GM18867 (cell line): ENCODE results near the gene STK39.

Experiments
- ATAC-seq: cut with Tn5 transposase; IDR thresholded peaks from one replicate; pipeline ENCODE4 v1.9.1; 2021; ENCODE audit warnings: mild to moderate bottlenecking, moderate library complexity; ENCODE audit not compliant: unreplicated experiment

The STK39 gene

GRCh38 chr2:167965907-167966761 lies 281.3 kb downstream of the STK39 start:
- no peak for ATAC-seq

GRCh38 chr2:167964650-167965413 lies 282.6 kb downstream of the STK39 start:
- no peak for ATAC-seq

GRCh38 chr2:167963899-167964649 lies 283.3 kb downstream of the STK39 start:
- ATAC-seq = no peak

GRCh38 chr2:167962436-167963226 lies 284.8 kb downstream of the STK39 start:
- no peak for ATAC-seq

GRCh38 chr2:167961536-167962048 lies 285.8 kb downstream of the STK39 start:
- ATAC-seq = no peak

- ATAC-seq = no peak
Observed at GRCh38 chr2:167960089-167960747, 287.2 kb downstream of the STK39 start.

- ATAC-seq = no peak
Observed at GRCh38 chr2:167957662-167958061, 289.7 kb downstream of the STK39 start.

GRCh38 chr2:167955264-167955906 lies 292.0 kb downstream of the STK39 start:
- no peak for ATAC-seq

GRCh38 chr2:167954495-167954894 lies 292.9 kb downstream of the STK39 start:
- no peak for ATAC-seq

- ATAC-seq = no peak
Observed at GRCh38 chr2:167953776-167954175, 293.6 kb downstream of the STK39 start.

- no peak for ATAC-seq
Observed at GRCh38 chr2:167950571-167950970, 296.8 kb downstream of the STK39 start.

- no peak for ATAC-seq
Observed at GRCh38 chr2:167946441-167946841, 301.0 kb downstream of the STK39 start.

- no peak for ATAC-seq
Observed at GRCh38 chr2:167945660-167946368, 301.6 kb downstream of the STK39 start.

- no peak for ATAC-seq
Observed at GRCh38 chr2:167944825-167945659, 302.4 kb downstream of the STK39 start.

GRCh38 chr2:167943897-167944296 lies 303.5 kb downstream of the STK39 start:
- no peak for ATAC-seq

GRCh38 chr2:167943368-167943767 lies 304.0 kb downstream of the STK39 start:
- no peak for ATAC-seq

GRCh38 chr2:167942366-167943081 lies 304.9 kb downstream of the STK39 start:
- ATAC-seq = no peak
